Measurements from ENCODE around the gene BTBD9.

DNA sequence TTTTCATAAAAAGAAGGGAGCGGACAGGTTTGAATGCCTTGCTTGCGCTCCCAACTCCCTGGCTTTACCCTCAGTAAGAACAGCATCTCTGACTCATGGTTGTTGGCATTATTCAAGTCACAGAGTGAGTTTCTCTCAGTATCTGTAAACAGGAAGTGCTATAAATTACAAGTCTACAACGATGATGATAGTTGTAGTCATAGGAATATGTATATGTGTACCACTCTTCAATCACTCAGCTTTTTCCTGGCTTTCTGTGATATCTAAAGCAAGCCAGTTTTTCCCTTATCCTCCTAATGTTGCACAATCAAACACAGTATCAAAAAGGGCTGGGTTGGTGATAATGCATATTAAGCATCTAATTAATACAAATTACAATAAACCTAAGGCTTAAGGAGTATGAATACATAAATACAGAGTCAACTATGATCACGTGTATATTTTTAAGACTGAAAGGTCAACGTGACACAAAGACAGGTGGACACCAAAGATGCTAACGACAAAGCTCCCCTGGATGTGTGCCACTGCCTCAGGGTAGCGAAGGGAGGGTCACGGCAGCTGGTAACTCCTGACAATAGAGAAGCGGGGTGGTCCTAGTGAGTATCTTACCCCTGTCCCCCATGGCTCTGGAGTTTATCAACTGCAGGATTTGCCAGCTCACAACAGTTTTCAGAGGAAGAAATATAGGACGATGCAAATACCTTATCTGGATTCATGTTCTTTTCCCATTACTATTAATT lies 202.8 kb downstream of the BTBD9 start:
- TF ChIP-seq YY1 (IDR thresholded peaks at IDR 0.05; ENCODE audit: insufficient read depth, insufficient read length) (no peak), SUZ12 (IDR thresholded peaks at IDR 0.05; ENCODE audit: extremely low read depth, insufficient read depth, insufficient read length) (no peak), ZNF274 (IDR thresholded peaks at IDR 0.05; ENCODE audit: low read depth, low read length) (no peak)

Measured in NT2/D1 (cell line).